Stimulated activated CD4-positive, alpha-beta T cell treated with anti-CD3 and anti-CD28 coated beads, Interleukin-2, amount 100 ng/mL, for 48 hours (primary cell): ENCODE measurements around the gene UVSSA.
"Not testable (repeated sequence)": the region's sequence is repeated elsewhere in the genome, so short reads cannot be mapped to it uniquely, and the experiment has no call there.

Experiments
- DNase-seq, 2 donors: peaks; one replicate each; pipeline ENCODE4 v3.0.0-alpha.2; 2020

UVSSA gene

GRCh38 chr4:1378559-1379231 lies 31.7 kb downstream of the UVSSA start:
- DNase-seq = no peak

DNA sequence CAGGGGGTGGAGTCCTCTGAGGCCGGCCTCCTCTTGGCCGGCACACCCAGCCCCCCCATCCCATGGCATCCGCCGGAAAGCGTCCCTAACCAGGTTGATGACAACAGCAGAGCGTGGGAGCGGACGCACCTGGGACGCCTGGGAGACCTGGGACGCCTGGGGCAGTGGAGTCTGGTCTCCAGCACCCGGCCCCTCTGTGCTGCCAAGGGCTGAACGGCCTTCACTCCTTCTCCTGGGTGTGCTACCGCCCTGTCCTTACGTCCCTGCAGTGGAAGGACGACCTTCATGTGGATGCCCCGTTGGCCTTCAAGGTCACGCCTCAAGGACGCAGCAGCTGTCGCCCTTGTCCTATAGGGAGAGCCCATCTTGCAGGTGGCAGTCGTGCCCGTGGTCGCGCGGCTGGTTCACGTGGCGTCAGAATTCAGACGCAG lies 32.4 kb downstream of the UVSSA start:
- no peak for DNase-seq

DNA sequence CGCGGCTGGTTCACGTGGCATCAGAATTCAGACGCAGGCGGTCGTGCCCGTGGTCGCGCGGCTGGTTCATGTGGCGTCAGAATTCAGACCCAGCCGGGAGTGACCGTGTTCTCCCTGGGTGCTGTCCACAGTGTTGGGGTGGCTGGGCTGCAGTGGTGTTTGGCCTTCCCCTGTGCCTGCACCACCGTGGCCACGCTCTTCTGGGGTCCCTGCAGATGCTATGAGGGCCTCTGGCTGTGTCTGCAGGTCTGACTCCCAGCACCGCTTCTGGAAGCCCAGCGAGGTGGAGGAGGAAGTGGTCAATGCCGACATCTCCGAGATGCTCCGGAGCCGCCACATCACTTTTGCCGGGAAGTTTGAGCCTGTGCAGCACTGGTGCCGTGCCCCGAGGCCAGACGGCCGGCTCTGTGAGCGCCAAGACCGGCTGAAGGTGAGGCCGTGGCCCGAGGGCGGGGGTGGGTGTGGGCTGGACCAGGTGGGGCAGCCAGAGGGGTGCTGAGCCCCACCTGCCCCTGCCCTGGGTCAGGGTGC lies 32.9 kb downstream of the UVSSA start:
- no peak for DNase-seq

GRCh38 chr4:1380368-1381151 lies 33.6 kb downstream of the UVSSA start:
- no peak for DNase-seq

DNA sequence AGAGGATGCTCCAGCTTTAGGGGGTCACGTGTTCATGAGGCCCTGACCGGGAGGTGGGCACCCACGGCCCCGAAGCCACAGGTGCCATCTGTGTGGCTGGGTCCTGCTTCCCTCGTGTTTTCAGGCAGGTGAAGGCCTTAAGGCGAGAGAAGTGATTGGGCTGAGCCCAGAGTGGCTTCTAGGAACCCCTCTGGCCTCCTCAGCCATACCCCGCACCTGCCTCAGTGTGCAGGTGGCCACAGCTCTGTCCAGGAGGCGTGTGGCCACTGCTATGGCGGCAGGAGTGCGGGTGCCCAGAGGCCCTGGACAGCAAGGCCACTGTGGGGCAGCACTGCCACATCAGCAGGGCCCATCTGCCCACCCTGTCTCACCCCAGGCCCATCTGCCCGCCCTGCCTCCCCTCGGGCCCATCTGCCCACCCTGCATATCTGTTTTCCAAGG lies 34.2 kb downstream of the UVSSA start:
- no peak for DNase-seq

GRCh38 chr4:1381944-1382541 lies 35.0 kb downstream of the UVSSA start:
- no peak for DNase-seq

- DNase-seq = no peak
Observed at GRCh38 chr4:1382776-1383727, 36.0 kb downstream of the UVSSA start.

- DNase-seq = no peak
Observed at GRCh38 chr4:1383728-1384591, 37.0 kb downstream of the UVSSA start.

- no peak for DNase-seq
Observed at GRCh38 chr4:1384675-1385372, 37.8 kb downstream of the UVSSA start.

DNA sequence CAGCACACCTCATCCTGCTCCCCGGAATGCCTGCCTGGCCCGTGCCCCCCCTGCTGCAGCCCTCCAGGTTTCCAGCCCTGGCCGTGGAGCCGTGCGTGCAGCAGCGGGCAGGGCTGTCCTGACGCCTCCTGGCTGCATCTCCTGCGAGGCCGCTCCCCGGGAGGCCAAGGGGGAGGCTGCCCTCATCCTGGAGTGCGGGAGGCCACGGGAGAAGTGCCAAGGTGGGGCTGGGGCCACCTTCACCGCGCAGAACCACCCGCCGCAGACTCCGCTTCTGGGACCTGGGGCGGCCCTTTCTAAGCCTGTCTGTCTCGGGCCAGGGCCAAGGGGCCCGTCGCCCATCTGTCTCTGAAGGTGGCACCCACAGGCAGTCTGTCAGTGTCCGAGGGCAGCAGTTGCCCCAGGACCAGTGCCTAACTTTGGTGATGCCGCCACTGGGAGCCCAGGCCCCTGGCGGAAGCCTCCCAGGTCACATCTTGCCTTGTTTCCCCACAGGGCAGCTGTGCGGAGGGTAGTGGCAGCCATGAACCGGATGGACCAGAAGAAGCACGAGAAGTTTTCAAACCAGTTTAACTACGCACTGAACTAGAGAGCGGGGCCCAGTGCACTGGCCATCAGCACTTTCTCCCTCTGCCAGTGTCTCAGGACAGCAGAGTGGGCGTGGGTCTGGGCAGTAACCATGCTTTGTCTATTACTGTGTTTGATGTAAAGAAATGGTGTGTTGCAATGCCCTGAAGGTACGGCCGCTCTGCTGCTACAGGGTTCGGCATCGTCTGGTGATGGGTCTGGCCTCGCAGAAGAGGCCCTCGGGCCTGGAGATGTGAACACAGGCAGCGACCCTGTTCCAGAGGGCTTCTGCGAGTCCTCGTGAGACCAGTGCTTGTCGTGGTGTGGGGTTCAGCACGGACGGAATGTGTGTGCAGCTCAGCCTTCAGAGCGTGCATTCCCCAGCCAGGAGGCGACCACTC lies 38.6 kb downstream of the UVSSA start:
- DNase-seq = no peak

- not testable (repeated sequence) for DNase-seq
Observed at GRCh38 chr4:1393363-1393762, 46.4 kb downstream of the UVSSA start.

DNA sequence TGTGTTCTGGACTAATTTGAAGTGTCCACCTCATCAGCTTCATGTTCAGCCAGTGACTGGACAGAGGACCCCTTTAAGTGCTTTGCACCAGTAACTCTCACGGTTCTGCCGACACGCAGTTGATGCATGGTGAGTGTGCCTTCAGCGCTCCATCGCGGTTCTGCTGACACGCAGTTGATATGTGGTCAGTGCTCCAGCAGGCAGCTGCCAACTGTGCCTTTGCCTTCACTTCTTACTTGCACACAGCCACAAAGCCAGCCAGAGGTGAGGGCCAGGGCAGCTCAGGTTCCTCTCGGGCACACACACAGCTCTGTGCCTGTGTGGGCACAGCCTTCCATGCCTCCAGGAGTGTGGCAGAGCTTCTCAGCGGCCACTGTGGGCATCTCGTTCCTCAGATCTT lies 46.9 kb downstream of the UVSSA start:
- DNase-seq = no peak

GRCh38 chr4:1394554-1395388 lies 47.8 kb downstream of the UVSSA start:
- not testable (repeated sequence) for DNase-seq

DNA sequence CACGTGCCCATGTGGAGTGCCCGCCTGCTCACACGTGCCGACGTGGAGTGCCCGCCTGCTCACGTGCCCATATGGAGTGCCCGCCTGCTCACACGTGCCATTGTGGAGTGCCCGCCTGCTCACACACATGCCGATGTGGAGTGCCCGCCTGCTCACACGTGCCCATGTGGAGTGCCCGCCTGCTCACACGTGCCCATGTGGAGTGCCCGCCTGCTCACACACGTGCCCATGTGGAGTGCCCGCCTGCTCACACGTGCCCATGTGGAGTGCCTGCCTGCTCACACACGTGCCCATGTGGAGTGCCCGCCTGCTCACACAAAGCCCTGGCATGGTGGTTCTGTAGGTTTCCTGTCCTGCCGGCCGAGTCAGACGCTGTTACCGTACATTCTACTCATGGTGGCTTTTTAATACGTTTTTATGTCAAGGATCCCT lies 48.4 kb downstream of the UVSSA start:
- not testable (repeated sequence) for DNase-seq

DNA sequence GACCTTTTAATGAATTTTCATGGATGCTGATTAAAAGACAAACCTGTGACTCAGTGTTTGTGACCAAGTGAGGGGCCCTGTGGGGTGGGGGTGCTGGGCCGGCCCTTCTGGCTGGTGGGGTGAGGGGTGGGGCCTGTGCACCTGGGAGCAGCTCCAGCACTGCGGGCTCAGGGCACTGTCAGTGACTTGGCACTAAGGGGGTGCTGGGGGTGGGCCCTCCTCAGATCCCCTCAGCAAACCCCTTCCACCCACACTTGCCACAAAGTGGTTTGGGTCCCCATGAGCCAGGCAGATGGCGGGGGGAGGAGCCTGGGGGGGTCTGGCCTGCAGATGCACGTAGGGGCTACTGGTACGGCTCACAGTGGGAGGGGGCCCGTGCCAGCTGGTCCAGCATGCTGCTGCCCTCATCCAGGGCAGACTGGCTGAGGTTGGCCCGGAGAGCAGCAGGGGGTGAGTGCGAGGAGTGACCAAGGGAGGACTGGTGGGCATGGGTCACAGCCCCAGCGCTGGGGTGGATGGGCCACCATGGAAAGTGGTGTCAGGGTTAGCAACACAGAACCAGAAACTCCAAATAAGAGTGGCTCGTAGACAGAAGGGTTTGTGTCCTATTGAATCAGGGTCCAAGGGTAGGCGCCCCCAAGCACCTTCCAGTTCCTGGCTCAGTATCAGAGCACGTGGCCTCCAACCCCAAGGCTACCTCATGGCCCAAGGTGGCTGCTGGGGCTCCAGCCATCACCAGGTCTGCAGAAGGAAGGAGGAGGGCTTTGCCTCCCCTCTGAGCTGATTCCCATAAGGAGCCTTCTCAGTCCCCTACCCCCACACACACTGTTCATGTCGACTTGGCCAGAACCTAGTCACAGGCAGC lies 49.2 kb downstream of the UVSSA start:
- no peak for DNase-seq

- no peak for DNase-seq
Observed at GRCh38 chr4:1396806-1397455, 49.9 kb downstream of the UVSSA start.
